Inflammatory macrophage treated with lipopolysaccharide for 4 hours (primary cell): ENCODE data around the gene TOMT.
"Not testable (repeated sequence)": the region's sequence is repeated elsewhere in the genome, so short reads cannot be mapped to it uniquely, and the experiment has no call there.

ENCODE experiments used
- DNase-seq: peaks from one replicate; pipeline ENCODE4 v3.0.0-alpha.2; 2020

TOMT gene

GRCh38 chr11:72127923-72128322 lies 22.2 kb downstream of the TOMT start:
- no peak for DNase-seq

- DNase-seq, result no peak
Measured at GRCh38 chr11:72129381-72129780, 23.7 kb downstream of the TOMT start.

GRCh38 chr11:72132646-72133045 lies 26.9 kb downstream of the TOMT start:
- DNase-seq, result peak; percentile 75

- DNase-seq, result peak; percentile 59
Measured at GRCh38 chr11:72135473-72135872, 29.7 kb downstream of the TOMT start, which contains the start of gene FOLR3. Gene FOLR3, plus strand, starts transcription at chr11:72135725. Its CDS starts 228 bp downstream, at chr11:72135953.

GRCh38 chr11:72135891-72136683 lies 30.4 kb downstream of the TOMT start:
- no peak for DNase-seq

GRCh38 chr11:72136684-72137262 lies 31.0 kb downstream of the TOMT start:
- DNase-seq, result peak; percentile 43

GRCh38 chr11:72138821-72139390 lies 33.2 kb downstream of the TOMT start:
- no peak for DNase-seq

GRCh38 chr11:72139500-72139899 lies 33.8 kb downstream of the TOMT start:
- DNase-seq, result no peak

GRCh38 chr11:72140661-72141060 lies 34.9 kb downstream of the TOMT start:
- DNase-seq, result no peak

- DNase-seq, result no peak
Measured at GRCh38 chr11:72141066-72141465, 35.3 kb downstream of the TOMT start.

- DNase-seq, result not testable (repeated sequence)
Measured at GRCh38 chr11:72142086-72142485, 36.4 kb downstream of the TOMT start.

GRCh38 chr11:72142543-72142942 lies 36.8 kb downstream of the TOMT start:
- DNase-seq, result not testable (repeated sequence)

GRCh38 chr11:72144807-72145565 lies 39.3 kb downstream of the TOMT start:
- no peak for DNase-seq

- no peak for DNase-seq
Measured at GRCh38 chr11:72146625-72147024, 40.9 kb downstream of the TOMT start.

- DNase-seq, result no peak
Measured at GRCh38 chr11:72150882-72151281, 45.2 kb downstream of the TOMT start.

- DNase-seq, result not testable (repeated sequence)
Measured at GRCh38 chr11:72153874-72154273, 48.1 kb downstream of the TOMT start.

GRCh38 chr11:72154816-72155215 lies 49.1 kb downstream of the TOMT start:
- DNase-seq, result no peak

- no peak for DNase-seq
Measured at GRCh38 chr11:72155751-72156150, 50.0 kb downstream of the TOMT start.

GRCh38 chr11:72157131-72157530 lies 51.4 kb downstream of the TOMT start:
- DNase-seq, result no peak
